Peyer's patch (tissue), 4 donors: ENCODE results near the gene TMEM238.

Experiments
- CTCF ChIP-seq, 6 experiments: fragments of 450-650 bp in 4 of 6; fragments of 200-600 bp in 2 of 6; sonication (generic) in 1 of 6; IDR thresholded peaks; one replicate each; pipeline ENCODE4 v1.5.1; 2017 to 2019; ENCODE audit warnings: antibody characterized with exemption in 6 of 6, mild to moderate bottlenecking in 3 of 6, moderate library complexity in 1 of 6
- POLR2A ChIP-seq, 2 donors: fragments of 450-650 bp; IDR thresholded peaks; one replicate each; pipeline ENCODE4 v1.5.1; 2017; ENCODE audit warnings: antibody characterized with exemption in 2 of 2, mild to moderate bottlenecking in 2 of 2, moderate library complexity in 2 of 2

- TF ChIP-seq POLR2A (IDR thresholded peaks at IDR 0.05) (no peak), CTCF (IDR thresholded peaks at IDR 0.05) (no peak)
Observed at GRCh38 chr19:55365245-55365644, 18.8 kb downstream of the TMEM238 start.
